ENCODE measurements around the gene EMX1. TPM values are rescaled to one million over a fixed set of nuclear protein-coding genes. Genes with fewer than 3 reads are reported as not detected.

The EMX1 gene
- total RNA-seq, 2 donors from 2014 or later: 0.31 TPM; not detected in 1

GRCh38 chr2:72952961-72953360, 35.6 kb downstream of the EMX1 start:
- DNase-seq (ENCODE audit: low spot score): no peak
- no peaks in the 10 kb centered on the region for H3K9me3 ChIP-seq
- no peak overlapping the region for H3K4me3 ChIP-seq
- H3K27me3 ChIP-seq: no peaks in the 10 kb centered on the region
- H3K36me3 ChIP-seq: no peaks in the 10 kb centered on the region
- no peaks in the 10 kb centered on the region for H3K4me1 ChIP-seq
- no peak overlapping the region for H3K27ac ChIP-seq
- TF ChIP-seq CTCF (IDR thresholded peaks at IDR 0.05): no peak

GRCh38 chr2:72953528-72953927, 36.2 kb downstream of the EMX1 start:
- Histone ChIP-seq H3K4me1 (no peaks in the 10 kb centered on the region), H3K4me3 (no peak overlapping the region), H3K36me3 (no peaks in the 10 kb centered on the region), H3K27ac (no peak overlapping the region), H3K27me3 (no peaks in the 10 kb centered on the region), H3K9me3 (no peaks in the 10 kb centered on the region)
- DNase-seq (ENCODE audit: low spot score): no peak
- TF ChIP-seq CTCF (IDR thresholded peaks at IDR 0.05): no peak

DNA sequence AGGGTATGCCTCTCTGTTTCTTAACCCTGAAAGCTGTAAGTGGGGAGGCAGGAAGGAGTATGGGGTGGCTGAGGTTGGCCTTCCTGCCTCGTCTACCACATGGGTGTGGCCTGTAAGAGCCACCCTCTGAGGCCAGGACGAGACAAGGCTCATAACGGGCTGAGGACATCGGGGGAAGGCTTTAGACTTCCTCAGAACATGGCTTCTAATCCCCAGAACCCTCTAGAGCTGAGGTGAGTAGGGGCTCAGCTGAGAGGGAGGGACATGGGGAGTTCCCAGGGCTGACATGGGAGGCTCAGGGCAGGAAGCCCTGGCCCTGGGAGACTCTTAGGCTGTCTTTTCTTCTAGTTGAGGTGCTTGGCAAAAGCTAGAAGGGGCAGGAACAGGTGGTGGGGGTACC, 36.7 kb downstream of the EMX1 start:
- H3K9me3 ChIP-seq: no peaks in the 10 kb centered on the region
- H3K27me3 ChIP-seq: no peaks in the 10 kb centered on the region
- H3K4me1 ChIP-seq: no peaks in the 10 kb centered on the region
- no peak overlapping the region for H3K27ac ChIP-seq
- DNase-seq (ENCODE audit: low spot score): no peak
- no peaks in the 10 kb centered on the region for H3K36me3 ChIP-seq
- no peak for TF ChIP-seq CTCF (IDR thresholded peaks at IDR 0.05)
- H3K4me3 ChIP-seq: no peak overlapping the region

- no peak overlapping the region for H3K4me3 ChIP-seq
- H3K4me1 ChIP-seq: no peaks in the 10 kb centered on the region
- DNase-seq (ENCODE audit: low spot score): no peak
- H3K9me3 ChIP-seq: no peaks in the 10 kb centered on the region
- no peaks in the 10 kb centered on the region for H3K27me3 ChIP-seq
- H3K36me3 ChIP-seq: no peaks in the 10 kb centered on the region
- no peak overlapping the region for H3K27ac ChIP-seq
- no peak for TF ChIP-seq CTCF (IDR thresholded peaks at IDR 0.05)
Observed at GRCh38 chr2:72954376-72955227, 37.3 kb downstream of the EMX1 start.

DNA sequence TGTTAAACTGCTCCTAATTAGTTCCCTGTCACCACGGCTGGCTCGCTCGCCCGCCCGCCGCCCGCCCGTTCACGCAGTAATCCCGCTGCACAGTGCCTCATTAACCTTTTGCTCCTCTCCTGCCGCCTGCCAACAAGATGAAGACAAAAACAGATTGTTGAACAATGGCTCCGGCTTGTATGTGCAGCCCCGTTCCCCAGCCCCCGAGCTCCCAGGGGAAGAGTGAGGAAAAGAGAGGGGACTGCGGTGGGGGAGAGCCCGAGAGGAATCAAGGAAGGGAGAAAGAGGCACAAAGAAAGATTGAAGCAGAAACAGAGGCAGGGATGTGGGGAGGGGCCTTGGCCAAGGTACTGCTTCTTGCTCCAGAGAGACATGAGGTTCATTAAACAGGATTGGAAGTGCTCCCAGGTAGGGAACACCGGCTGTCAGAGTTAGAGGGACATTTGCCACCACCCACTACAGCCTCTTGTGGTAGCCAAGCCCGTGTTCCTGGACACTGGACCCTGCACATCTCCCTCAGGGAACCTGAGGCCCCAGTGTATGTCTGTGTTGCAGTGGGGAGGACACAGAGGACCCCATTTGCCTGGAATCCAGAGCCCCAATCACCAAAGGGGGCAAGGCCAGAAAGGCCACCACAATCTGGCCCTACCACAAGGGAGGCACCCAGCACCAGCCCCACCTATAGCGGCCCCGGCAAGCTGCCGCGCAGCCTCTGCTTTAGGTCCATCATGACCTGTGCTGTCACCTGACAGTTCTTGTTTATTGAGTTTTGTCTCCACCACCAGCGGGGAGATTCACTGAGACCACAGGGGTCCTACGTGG, 38.1 kb downstream of the EMX1 start:
- H3K27ac ChIP-seq: no peak overlapping the region
- H3K4me1 ChIP-seq: no peaks in the 10 kb centered on the region
- H3K27me3 ChIP-seq: no peaks in the 10 kb centered on the region
- no peak overlapping the region for H3K4me3 ChIP-seq
- no peak for DNase-seq (ENCODE audit: low spot score)
- H3K36me3 ChIP-seq: no peaks in the 10 kb centered on the region
- TF ChIP-seq CTCF (IDR thresholded peaks at IDR 0.05): no peak
- no peaks in the 10 kb centered on the region for H3K9me3 ChIP-seq

Measured in right atrium auricular region (tissue), 2 donors.